NCI-H526 (cell line): Measurements from ENCODE around the gene SV2C.

Source experiments
- DNase-seq, 2 experiments: peaks; one replicate each; lab custom pipeline; 2025; lab: John Stamatoyannopoulos, UW

Gene SV2C

GRCh38 chr5:76165711-76166374 is 82.7 kb downstream of the SV2C start:
- DNase-seq: no peak

- no peak for DNase-seq
Measured at GRCh38 chr5:76166886-76167576, 83.8 kb downstream of the SV2C start.

- DNase-seq: no peak
Measured at GRCh38 chr5:76169146-76169905, 86.1 kb downstream of the SV2C start.

- DNase-seq: no peak
Measured at GRCh38 chr5:76174101-76174500, 90.9 kb downstream of the SV2C start.

GRCh38 chr5:76175051-76175666 is 92.0 kb downstream of the SV2C start:
- peak in 1 of 2 experiments; percentile 45 for DNase-seq

- DNase-seq: no peak
Measured at GRCh38 chr5:76175821-76176403, 92.7 kb downstream of the SV2C start.

GRCh38 chr5:76177978-76178377 is 94.8 kb downstream of the SV2C start:
- no peak for DNase-seq

- DNase-seq: no peak
Measured at GRCh38 chr5:76178913-76179312, 95.7 kb downstream of the SV2C start.

- DNase-seq: no peak
Measured at GRCh38 chr5:76180814-76181805, 97.9 kb downstream of the SV2C start.

GRCh38 chr5:76187386-76187785 is 104.2 kb downstream of the SV2C start:
- no peak for DNase-seq

- no peak for DNase-seq
Measured at GRCh38 chr5:76190356-76190755, 107.2 kb downstream of the SV2C start.

- DNase-seq: no peak
Measured at GRCh38 chr5:76192837-76193236, 109.7 kb downstream of the SV2C start.

- DNase-seq: no peak
Measured at GRCh38 chr5:76193635-76194034, 110.5 kb downstream of the SV2C start.

- DNase-seq: no peak
Measured at GRCh38 chr5:76194340-76194739, 111.2 kb downstream of the SV2C start.

GRCh38 chr5:76196457-76196856 is 113.3 kb downstream of the SV2C start:
- DNase-seq: no peak

GRCh38 chr5:76196886-76197489 is 113.8 kb downstream of the SV2C start:
- no peak for DNase-seq

- DNase-seq: no peak
Measured at GRCh38 chr5:76197726-76198125, 114.5 kb downstream of the SV2C start.

- DNase-seq: no peak
Measured at GRCh38 chr5:76199336-76200318, 116.4 kb downstream of the SV2C start.

GRCh38 chr5:76202182-76202581 is 119.0 kb downstream of the SV2C start:
- DNase-seq: no peak
